Endodermal cell (in vitro differentiated cells): ENCODE measurements around the gene ARHGAP32. TPM values are rescaled to one million over a fixed set of nuclear protein-coding genes. Genes with fewer than 3 reads are reported as not detected.

ENCODE experiments used
- DNase-seq: peaks from one replicate; pipeline ENCODE4 v3.0.0-alpha.2; 2017
- H3K27ac ChIP-seq: 2 replicates; pipeline ENCODE4 v1.5.1; 2013; ENCODE audit warnings: mild to moderate bottlenecking, low read depth, low read length, moderate library complexity
- H3K27me3 ChIP-seq: 2 replicates; pipeline ENCODE4 v1.6.1; 2013; ENCODE audit warnings: mild to moderate bottlenecking, low read length, moderate library complexity; ENCODE audit not compliant: insufficient read depth, control insufficient read depth, poor library complexity, severe bottlenecking
- H3K36me3 ChIP-seq: 2 replicates; pipeline ENCODE4 v1.7.0; 2013; ENCODE audit warnings: mild to moderate bottlenecking, low read length, moderate library complexity; ENCODE audit not compliant: control insufficient read depth, insufficient read depth
- H3K4me1 ChIP-seq: one replicate; pipeline ENCODE4 v1.7.0; 2013; ENCODE audit warnings: low read length; ENCODE audit not compliant: control insufficient read depth, insufficient read depth
- H3K4me3 ChIP-seq: 2 replicates; pipeline ENCODE4 v1.5.1; 2013; ENCODE audit warnings: mild to moderate bottlenecking, low read length, moderate library complexity
- H3K9ac ChIP-seq: 2 replicates; pipeline ENCODE4 v1.6.1; 2013; ENCODE audit warnings: mild to moderate bottlenecking, low read length, moderate library complexity; ENCODE audit not compliant: poor library complexity, severe bottlenecking; ENCODE audit errors: extremely low read depth
- H3K9me3 ChIP-seq: 2 replicates; pipeline ENCODE4 v1.6.1; 2013; ENCODE audit warnings: mild to moderate bottlenecking, low read length, moderate library complexity; ENCODE audit not compliant: control insufficient read depth
- H3K27ac Mint-ChIP-seq: 2 replicates; pipeline ENCODE4 v1.8.0; 2020; ENCODE audit warnings: mixed read lengths
- H3K27me3 Mint-ChIP-seq: 2 replicates; pipeline ENCODE4 v1.8.0; 2021; ENCODE audit warnings: mild to moderate bottlenecking, mixed read lengths; ENCODE audit not compliant: insufficient read depth
- H3K36me3 Mint-ChIP-seq: 2 replicates; pipeline ENCODE4 v1.8.0; 2020; ENCODE audit warnings: low read depth, mixed read lengths
- H3K4me1 Mint-ChIP-seq: 2 replicates; pipeline ENCODE4 v1.8.0; 2020; ENCODE audit warnings: mixed read lengths
- H3K4me3 Mint-ChIP-seq: 2 replicates; pipeline ENCODE4 v1.8.0; 2020; ENCODE audit warnings: mild to moderate bottlenecking, moderate library complexity, mixed read lengths
- H3K9me3 Mint-ChIP-seq: 2 replicates; pipeline ENCODE4 v1.8.0; 2020; ENCODE audit warnings: mild to moderate bottlenecking, mixed read lengths
- CTCF ChIP-seq: fragments of 200-600 bp; sonication (generic); conservative IDR thresholded peaks from 2 replicates; pipeline ENCODE4 v1.5.0; 2021; ENCODE audit warnings: antibody characterized with exemption, mild to moderate bottlenecking
- WGBS, 2 experiments: methylation state at CpG; one replicate each; pipeline versions ENCODE4 v1.1.5 to v1.1.7; 2013; ENCODE audit warnings: missing lambda C conversion rate in 2 of 2, mixed read lengths in 1 of 2; ENCODE audit not compliant: insufficient coverage in 1 of 2, insufficient read length in 1 of 2; 5-methylcytosine and 5-hydroxymethylcytosine counted together
- total RNA-seq, 2 donors: library from RNA; stranded (reverse); fragmentation: NEBNext Ultra II Directional in 1 of 2; extraction: Animal tissue kit (Norgen Biotek cat#: 25700) in 1 of 2; gene quantifications; 2 replicates in 1 of 2; 3 replicates in 1 of 2; pipeline ENCODE4 v1.2.1, GENCODE V29; 2021

The ARHGAP32 gene
- total RNA-seq, 2 donors from 2014 or later: 36.4 to 65.8 TPM

- H3K27ac Mint-ChIP-seq: no peak overlapping the region
- Histone ChIP-seq H3K9ac (no peak overlapping the region), H3K36me3 (no peaks in the 10 kb centered on the region), H3K4me1 (no peaks in the 10 kb centered on the region), H3K27me3 (no peaks in the 10 kb centered on the region), H3K9me3 (no peaks in the 10 kb centered on the region), H3K27ac (no peak overlapping the region), H3K4me3 (no peak overlapping the region)
- peaks cover 8% of the 10 kb centered on the region for H3K4me1 Mint-ChIP-seq
- WGBS, 2 experiments: 54 to 55% methylated on average over 2 of the region's 2 CpGs
- DNase-seq: peak; percentile 36
- no peak overlapping the region for H3K4me3 Mint-ChIP-seq
- peaks cover 30% of the 10 kb centered on the region for H3K27me3 Mint-ChIP-seq
- H3K9me3 Mint-ChIP-seq: no peaks in the 10 kb centered on the region
- H3K36me3 Mint-ChIP-seq: no peaks in the 10 kb centered on the region
- no peak for TF ChIP-seq CTCF
These were observed 266.9 kb downstream of the ARHGAP32 start for GRCh38 chr11:128925250-128925600.

GRCh38 chr11:128924510-128925249, 267.4 kb downstream of the ARHGAP32 start:
- H3K36me3 ChIP-seq: no peaks in the 10 kb centered on the region
- 80% methylated on average over 14 to 16 of the region's 16 CpGs for WGBS, 2 experiments
- no peak overlapping the region for H3K9ac ChIP-seq
- no peak overlapping the region for H3K27ac Mint-ChIP-seq
- no peak overlapping the region for H3K4me3 ChIP-seq
- TF ChIP-seq CTCF: no peak
- peaks cover 29% of the 10 kb centered on the region for H3K27me3 Mint-ChIP-seq
- no peaks in the 10 kb centered on the region for H3K36me3 Mint-ChIP-seq
- H3K4me1 Mint-ChIP-seq: peaks cover 8% of the 10 kb centered on the region
- no peaks in the 10 kb centered on the region for H3K4me1 ChIP-seq
- H3K27me3 ChIP-seq: no peaks in the 10 kb centered on the region
- no peaks in the 10 kb centered on the region for H3K9me3 Mint-ChIP-seq
- H3K9me3 ChIP-seq: no peaks in the 10 kb centered on the region
- H3K27ac ChIP-seq: no peak overlapping the region
- peak; percentile 52 for DNase-seq
- no peak overlapping the region for H3K4me3 Mint-ChIP-seq

- H3K9me3 Mint-ChIP-seq: no peaks in the 10 kb centered on the region
- Histone ChIP-seq H3K4me3 (no peak overlapping the region), H3K27ac (no peak overlapping the region), H3K9me3 (no peaks in the 10 kb centered on the region), H3K36me3 (no peaks in the 10 kb centered on the region), H3K27me3 (no peaks in the 10 kb centered on the region), H3K9ac (no peak overlapping the region), H3K4me1 (no peaks in the 10 kb centered on the region)
- no peak for TF ChIP-seq CTCF
- no peak overlapping the region for H3K27ac Mint-ChIP-seq
- no peaks in the 10 kb centered on the region for H3K36me3 Mint-ChIP-seq
- H3K27me3 Mint-ChIP-seq: peaks cover 26% of the 10 kb centered on the region
- H3K4me1 Mint-ChIP-seq: peaks cover 8% of the 10 kb centered on the region
- whole genome bisulfite sequencing, 2 experiments: 80 to 94% methylated on average over 3 to 7 of the region's 7 CpGs
- no peak for DNase-seq
- H3K4me3 Mint-ChIP-seq: no peak overlapping the region
These were observed 268.0 kb downstream of the ARHGAP32 start for GRCh38 chr11:128924104-128924503.
